Frontal cortex (tissue), 4 donors: ENCODE measurements around the gene RFXANK. TPM values are rescaled to one million over a fixed set of nuclear protein-coding genes. Genes with fewer than 3 reads are reported as not detected.
"Not testable (repeated sequence)": the region's sequence is repeated elsewhere in the genome, so short reads cannot be mapped to it uniquely, and the experiment has no call there.

Experiments used
- DNase-seq, 2 donors: peaks; one replicate each; pipeline ENCODE4 v3.0.0; 2012; ENCODE audit warnings: low spot score in 2 of 2
- FAIRE-seq: peaks from 2 replicates; lab custom pipeline; 2012; peaks lifted over from hg19 to GRCh38; lab: Jason Lieb, UNC
- total RNA-seq: library from RNA; depleted of rRNA; stranded (reverse); fragments of >200 nt; gene quantifications from one replicate; pipeline ENCODE4 v1.2.3, GENCODE V29; 2014
- donor health status: control.
- donor health status: control.
- donor health status: control.

Gene RFXANK
- total RNA-seq, 1 donor from 2014 or later = 18.3 TPM

GRCh38 chr19:19169236-19170052, 22.6 kb upstream of the RFXANK start:
- DNase-seq = no peak
- FAIRE-seq = no peak

- DNase-seq (peak; percentile 69 to 85), FAIRE-seq (no peak)
These were observed 21.8 kb upstream of the RFXANK start, which contains the start of gene MEF2B for GRCh38 chr19:19170053-19170872. TSS of gene MEF2B (minus strand) at chr19:19170263. CDS start at chr19:19150735, 19,528 bp downstream.

GRCh38 chr19:19170873-19171672, 21.0 kb upstream of the RFXANK start:
- FAIRE-seq (no peak), DNase-seq (no peak)

GRCh38 chr19:19171821-19172532, 20.1 kb upstream of the RFXANK start:
- FAIRE-seq (no peak), DNase-seq (no peak)

- DNase-seq, FAIRE-seq: not testable (repeated sequence)
These were observed 18.8 kb upstream of the RFXANK start for GRCh38 chr19:19173243-19173642.

GRCh38 chr19:19176950-19177349, 15.1 kb upstream of the RFXANK start:
- no peak for DNase-seq

GRCh38 chr19:19179548-19180441, 12.3 kb upstream of the RFXANK start:
- DNase-seq (no peak), FAIRE-seq (no peak)

More at GRCh38 chr19:19176950-19177349, 15.1 kb upstream of the RFXANK start:
- FAIRE-seq = no peak

- DNase-seq = no peak
- FAIRE-seq = no peak
These were observed 10.5 kb upstream of the RFXANK start for GRCh38 chr19:19181488-19181998.

- no peak for FAIRE-seq
- no peak for DNase-seq
These were observed 6.0 kb upstream of the RFXANK start for GRCh38 chr19:19185853-19186740.

GRCh38 chr19:19186742-19187141, 5.3 kb upstream of the RFXANK start:
- FAIRE-seq = no peak

GRCh38 chr19:19191768-19192077, 335 bp upstream of the RFXANK start:
- DNase-seq (no peak), FAIRE-seq (no peak)

More at GRCh38 chr19:19186742-19187141, 5.3 kb upstream of the RFXANK start:
- no peak for DNase-seq

GRCh38 chr19:19192910-19193423, 909 bp downstream of the RFXANK start:
- no peak for FAIRE-seq
- no peak for DNase-seq

GRCh38 chr19:19193926-19194325, 1.9 kb downstream of the RFXANK start:
- DNase-seq (no peak), FAIRE-seq (no peak)

- DNase-seq = no peak
- FAIRE-seq = no peak
These were observed 9.9 kb downstream of the RFXANK start for GRCh38 chr19:19201697-19202630.

GRCh38 chr19:19202707-19203011, 10.6 kb downstream of the RFXANK start:
- no peak for FAIRE-seq
- DNase-seq = no peak
